Epithelial cell of proximal tubule (primary cell): ENCODE data around the gene GPR78. TPM values are rescaled to one million over a fixed set of nuclear protein-coding genes. Genes with fewer than 3 reads are reported as not detected.
"Not testable (repeated sequence)": the region's sequence is repeated elsewhere in the genome, so short reads cannot be mapped to it uniquely, and the experiment has no call there.

Experiments
- DNase-seq: peaks from one replicate; pipeline ENCODE4 v3.0.0-alpha.2; 2011; ENCODE audit warnings: low read depth
- H3K4me3 ChIP-seq: 2 replicates; pipeline ENCODE4 v1.5.1; 2011; ENCODE audit warnings: low read depth, mild to moderate bottlenecking, low read length
- CTCF ChIP-seq: conservative IDR thresholded peaks from 2 replicates; pipeline ENCODE4 v1.5.1; 2012; ENCODE audit warnings: low read depth, mild to moderate bottlenecking, low read length
- total RNA-seq: library from RNA; depleted of rRNA; stranded (reverse); fragments of >200 nt; gene quantifications from 2 replicates; pipeline ENCODE4 v1.2.3, GENCODE V29; 2015

GPR78 gene
- total RNA-seq, 1 donor from 2014 or later = not detected

GRCh38 chr4:8568068-8568668 lies 12.0 kb upstream of the GPR78 start:
- DNase-seq = no peak
- H3K4me3 ChIP-seq = no peak overlapping the region
- TF ChIP-seq CTCF = no peak

GRCh38 chr4:8570201-8570600 lies 10.0 kb upstream of the GPR78 start:
- TF ChIP-seq CTCF = no peak
- no peak overlapping the region for H3K4me3 ChIP-seq
- DNase-seq = no peak

GRCh38 chr4:8571702-8572685 lies 8.2 kb upstream of the GPR78 start:
- no peak overlapping the region for H3K4me3 ChIP-seq
- DNase-seq = no peak
- TF ChIP-seq CTCF = no peak

- DNase-seq = no peak
- no peak for TF ChIP-seq CTCF
- no peak overlapping the region for H3K4me3 ChIP-seq
These were observed 6.9 kb upstream of the GPR78 start for GRCh38 chr4:8573266-8573665.

- no peak for DNase-seq
- no peak for TF ChIP-seq CTCF
- H3K4me3 ChIP-seq = no peak overlapping the region
These were observed 5.3 kb upstream of the GPR78 start for GRCh38 chr4:8574796-8575370.

GRCh38 chr4:8575457-8575856 lies 4.7 kb upstream of the GPR78 start:
- no peak for TF ChIP-seq CTCF
- no peak overlapping the region for H3K4me3 ChIP-seq
- DNase-seq = no peak

- not testable (repeated sequence) for H3K4me3 ChIP-seq, DNase-seq
These were observed 3.6 kb upstream of the GPR78 start for GRCh38 chr4:8576591-8576990.
